ENCODE results near the gene XKR3.

Gene XKR3

GRCh38 chr22:16807109-16807508, 18.1 kb downstream of the XKR3 start:
- Histone ChIP-seq H3K9ac (ENCODE audit: low read length) (no peak overlapping the region), H3K4me1 (ENCODE audit: low read length) (no peaks in the 10 kb centered on the region), H2AFZ (ENCODE audit: low read length) (no peak overlapping the region), H3F3A (ENCODE audit: insufficient read depth, low read length) (no peaks in the 10 kb centered on the region), H3K79me2 (ENCODE audit: low read length) (no peaks in the 10 kb centered on the region), H3K27ac (ENCODE audit: low read length) (no peak overlapping the region), H3K4me2 (ENCODE audit: low read depth, low read length) (no peak overlapping the region), H3K36me3 (replicated peaks; ENCODE audit: insufficient read depth, low read length) (no peaks in the 10 kb centered on the region), H3K27me3 (replicated peaks; ENCODE audit: insufficient read depth, low read length) (no peaks in the 10 kb centered on the region), H3K4me3 (ENCODE audit: low read length) (no peak overlapping the region), H3K9me3 (replicated peaks; ENCODE audit: insufficient read depth, low read length) (no peaks in the 10 kb centered on the region), H4K20me1 (ENCODE audit: insufficient read depth, low read length) (no peaks in the 10 kb centered on the region), H3K9me2 (replicated peaks; ENCODE audit: insufficient read depth, low read length) (no peaks in the 10 kb centered on the region)
- no peak for TF ChIP-seq CTCF (IDR thresholded peaks at IDR 0.05; ENCODE audit: low read length)
- no peak for TF ChIP-seq EZH2 (optimal IDR thresholded peaks at IDR 0.05; ENCODE audit: low read depth, low read length)
- TF ChIP-seq EZH2phosphoT487 (IDR thresholded peaks at IDR 0.05; ENCODE audit: low read length) = no peak
- no peak for DNase-seq

- Histone ChIP-seq H3K79me2 (ENCODE audit: low read length) (no peaks in the 10 kb centered on the region), H3K4me1 (ENCODE audit: low read length) (no peaks in the 10 kb centered on the region), H4K20me1 (ENCODE audit: insufficient read depth, low read length) (no peaks in the 10 kb centered on the region), H3K4me2 (ENCODE audit: low read depth, low read length) (no peak overlapping the region), H3K9me2 (replicated peaks; ENCODE audit: insufficient read depth, low read length) (no peaks in the 10 kb centered on the region), H3F3A (ENCODE audit: insufficient read depth, low read length) (no peaks in the 10 kb centered on the region), H3K27ac (ENCODE audit: low read length) (no peak overlapping the region), H3K9ac (ENCODE audit: low read length) (no peak overlapping the region), H3K36me3 (replicated peaks; ENCODE audit: insufficient read depth, low read length) (no peaks in the 10 kb centered on the region), H3K4me3 (ENCODE audit: low read length) (no peak overlapping the region), H2AFZ (ENCODE audit: low read length) (no peak overlapping the region), H3K27me3 (replicated peaks; ENCODE audit: insufficient read depth, low read length) (no peaks in the 10 kb centered on the region), H3K9me3 (replicated peaks; ENCODE audit: insufficient read depth, low read length) (no peaks in the 10 kb centered on the region)
- TF ChIP-seq EZH2phosphoT487 (IDR thresholded peaks at IDR 0.05; ENCODE audit: low read length) = no peak
- TF ChIP-seq CTCF (IDR thresholded peaks at IDR 0.05; ENCODE audit: low read length) = no peak
- no peak for TF ChIP-seq EZH2 (optimal IDR thresholded peaks at IDR 0.05; ENCODE audit: low read depth, low read length)
- DNase-seq = no peak
These were observed 18.8 kb downstream of the XKR3 start for GRCh38 chr22:16806401-16806800.

GRCh38 chr22:16804882-16805281, 20.3 kb downstream of the XKR3 start:
- no peak overlapping the region for H2AFZ ChIP-seq (ENCODE audit: low read length)
- no peaks in the 10 kb centered on the region for H3K27me3 ChIP-seq (replicated peaks; ENCODE audit: insufficient read depth, low read length)
- no peaks in the 10 kb centered on the region for H4K20me1 ChIP-seq (ENCODE audit: insufficient read depth, low read length)
- H3K9ac ChIP-seq (ENCODE audit: low read length) = no peak overlapping the region
- H3K27ac ChIP-seq (ENCODE audit: low read length) = no peak overlapping the region
- peak; percentile 17 for DNase-seq
- no peak overlapping the region for H3K4me2 ChIP-seq (ENCODE audit: low read depth, low read length)
- H3K4me1 ChIP-seq (ENCODE audit: low read length) = no peaks in the 10 kb centered on the region
- no peaks in the 10 kb centered on the region for H3F3A ChIP-seq (ENCODE audit: insufficient read depth, low read length)
- no peaks in the 10 kb centered on the region for H3K36me3 ChIP-seq (replicated peaks; ENCODE audit: insufficient read depth, low read length)
- no peak overlapping the region for H3K4me3 ChIP-seq (ENCODE audit: low read length)
- no peaks in the 10 kb centered on the region for H3K9me2 ChIP-seq (replicated peaks; ENCODE audit: insufficient read depth, low read length)
- no peaks in the 10 kb centered on the region for H3K9me3 ChIP-seq (replicated peaks; ENCODE audit: insufficient read depth, low read length)
- H3K79me2 ChIP-seq (ENCODE audit: low read length) = no peaks in the 10 kb centered on the region
- no peak for TF ChIP-seq EZH2phosphoT487 (IDR thresholded peaks at IDR 0.05; ENCODE audit: low read length)

- no peak overlapping the region for H3K4me3 ChIP-seq (ENCODE audit: low read length)
- no peaks in the 10 kb centered on the region for H3K36me3 ChIP-seq (replicated peaks; ENCODE audit: insufficient read depth, low read length)
- no peaks in the 10 kb centered on the region for H3K9me3 ChIP-seq (replicated peaks; ENCODE audit: insufficient read depth, low read length)
- H4K20me1 ChIP-seq (ENCODE audit: insufficient read depth, low read length) = no peaks in the 10 kb centered on the region
- H3F3A ChIP-seq (ENCODE audit: insufficient read depth, low read length) = no peaks in the 10 kb centered on the region
- no peaks in the 10 kb centered on the region for H3K27me3 ChIP-seq (replicated peaks; ENCODE audit: insufficient read depth, low read length)
- H3K79me2 ChIP-seq (ENCODE audit: low read length) = no peaks in the 10 kb centered on the region
- DNase-seq = no peak
- H3K4me1 ChIP-seq (ENCODE audit: low read length) = 0 out of 2 replicates have a peak, but pooled peaks cover 1% of the 10 kb centered on the region
- no peak for TF ChIP-seq EZH2phosphoT487 (IDR thresholded peaks at IDR 0.05; ENCODE audit: low read length)
- no peak for TF ChIP-seq EZH2 (optimal IDR thresholded peaks at IDR 0.05; ENCODE audit: low read depth, low read length)
- no peak for TF ChIP-seq CTCF (IDR thresholded peaks at IDR 0.05; ENCODE audit: low read length)
- no peak overlapping the region for H3K27ac ChIP-seq (ENCODE audit: low read length)
- no peaks in the 10 kb centered on the region for H3K9me2 ChIP-seq (replicated peaks; ENCODE audit: insufficient read depth, low read length)
- no peak overlapping the region for H3K4me2 ChIP-seq (ENCODE audit: low read depth, low read length)
- H3K9ac ChIP-seq (ENCODE audit: low read length) = no peak overlapping the region
- no peak overlapping the region for H2AFZ ChIP-seq (ENCODE audit: low read length)
These were observed 21.8 kb downstream of the XKR3 start for GRCh38 chr22:16803255-16803917.

All from MM.1S (cell line).